Peyer's patch (tissue), 4 donors: ENCODE results near the gene TTC28. TPM values are rescaled to one million over a fixed set of nuclear protein-coding genes. Genes with fewer than 3 reads are reported as not detected.

Source experiments
- DNase-seq, 3 donors: peaks; one replicate each; pipeline ENCODE4 v3.0.0-alpha.2; 2017 to 2019
- H3K27ac ChIP-seq, 4 donors: fragments of 200-600 bp; sonication (generic); one replicate each; pipeline ENCODE4 v1.5.1; 2016 to 2019
- H3K27me3 ChIP-seq, 2 donors: fragments of 200-600 bp; sonication (generic); one replicate each; pipeline ENCODE4 v1.5.1; 2019
- H3K36me3 ChIP-seq, 3 donors: fragments of 200-600 bp; sonication (generic); one replicate each; pipeline ENCODE4 v1.5.1; 2016 to 2019
- H3K4me1 ChIP-seq, 4 donors: fragments of 200-600 bp; sonication (generic); one replicate each; pipeline ENCODE4 v1.5.1; 2016 to 2019
- H3K4me3 ChIP-seq, 4 donors: fragments of 200-600 bp; sonication (generic); 1 replicate in 3 of 4; 2 replicates in 1 of 4; pipeline ENCODE4 v1.5.1; 2016 to 2019; ENCODE audit warnings: mild to moderate bottlenecking in 1 of 4
- H3K9me3 ChIP-seq, 4 donors: fragments of 200-600 bp; sonication (generic); one replicate each; pipeline ENCODE4 v1.5.1; 2016 to 2019; ENCODE audit warnings: mild to moderate bottlenecking in 1 of 4
- POLR2A ChIP-seq, 2 donors: fragments of 450-650 bp; IDR thresholded peaks; one replicate each; pipeline ENCODE4 v1.5.1; 2017; ENCODE audit warnings: antibody characterized with exemption in 2 of 2, mild to moderate bottlenecking in 2 of 2, moderate library complexity in 2 of 2
- total RNA-seq, 4 donors: library from RNA; depleted of rRNA; stranded (reverse); fragments of >200 nt; gene quantifications; one replicate each; pipeline ENCODE4 v1.1.0, GENCODE V29; 2016
- TF ChIP-seq, protein P1 (sequence below), 6 experiments: fragments of 450-650 bp in 4 of 6; fragments of 200-600 bp in 2 of 6; sonication (generic) in 1 of 6; IDR thresholded peaks; one replicate each; pipeline ENCODE4 v1.5.1; 2017 to 2019; ENCODE audit warnings: antibody characterized with exemption in 6 of 6, mild to moderate bottlenecking in 3 of 6, moderate library complexity in 1 of 6

The TTC28 gene
- total RNA-seq, 4 donors from 2014 or later: 9.1 to 46.4 (median 35.2) TPM

GRCh38 chr22:27986937-27987336 lies 692.7 kb downstream of the TTC28 start:
- Histone ChIP-seq H3K27ac (no peak overlapping the region), H3K27me3 (no peaks in the 10 kb centered on the region), H3K4me1 (no peaks in the 10 kb centered on the region), H3K9me3 (no peaks in the 10 kb centered on the region), H3K4me3 (no peak overlapping the region), H3K36me3 (peaks cover 0 to 43% (median 0%) of the 10 kb centered on the region in 3 donors)
- DNase-seq: peak in 1 of 3 donors; percentile 37
- no peak for TF ChIP-seq POLR2A (IDR thresholded peaks at IDR 0.05)
- TF ChIP-seq, protein P1, sequence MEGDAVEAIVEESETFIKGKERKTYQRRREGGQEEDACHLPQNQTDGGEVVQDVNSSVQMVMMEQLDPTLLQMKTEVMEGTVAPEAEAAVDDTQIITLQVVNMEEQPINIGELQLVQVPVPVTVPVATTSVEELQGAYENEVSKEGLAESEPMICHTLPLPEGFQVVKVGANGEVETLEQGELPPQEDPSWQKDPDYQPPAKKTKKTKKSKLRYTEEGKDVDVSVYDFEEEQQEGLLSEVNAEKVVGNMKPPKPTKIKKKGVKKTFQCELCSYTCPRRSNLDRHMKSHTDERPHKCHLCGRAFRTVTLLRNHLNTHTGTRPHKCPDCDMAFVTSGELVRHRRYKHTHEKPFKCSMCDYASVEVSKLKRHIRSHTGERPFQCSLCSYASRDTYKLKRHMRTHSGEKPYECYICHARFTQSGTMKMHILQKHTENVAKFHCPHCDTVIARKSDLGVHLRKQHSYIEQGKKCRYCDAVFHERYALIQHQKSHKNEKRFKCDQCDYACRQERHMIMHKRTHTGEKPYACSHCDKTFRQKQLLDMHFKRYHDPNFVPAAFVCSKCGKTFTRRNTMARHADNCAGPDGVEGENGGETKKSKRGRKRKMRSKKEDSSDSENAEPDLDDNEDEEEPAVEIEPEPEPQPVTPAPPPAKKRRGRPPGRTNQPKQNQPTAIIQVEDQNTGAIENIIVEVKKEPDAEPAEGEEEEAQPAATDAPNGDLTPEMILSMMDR (IDR thresholded peaks at IDR 0.05): no peak

- H3K4me1 ChIP-seq: no peaks in the 10 kb centered on the region
- H3K27me3 ChIP-seq: no peaks in the 10 kb centered on the region
- TF ChIP-seq, protein P1 (IDR thresholded peaks at IDR 0.05): no peak
- TF ChIP-seq POLR2A (IDR thresholded peaks at IDR 0.05): no peak
- H3K27ac ChIP-seq: no peak overlapping the region
- no peak overlapping the region for H3K4me3 ChIP-seq
- peaks cover 0 to 40% (median 0%) of the 10 kb centered on the region in 3 donors for H3K36me3 ChIP-seq
- H3K9me3 ChIP-seq: no peaks in the 10 kb centered on the region
- peak in 1 of 3 donors; percentile 7 for DNase-seq
Measured at GRCh38 chr22:27986459-27986858, 693.2 kb downstream of the TTC28 start.

- Histone ChIP-seq H3K36me3 (peaks cover 0 to 40% (median 0%) of the 10 kb centered on the region in 3 donors), H3K4me3 (no peak overlapping the region), H3K27me3 (no peaks in the 10 kb centered on the region), H3K27ac (no peak overlapping the region), H3K9me3 (no peaks in the 10 kb centered on the region), H3K4me1 (no peaks in the 10 kb centered on the region)
- DNase-seq: peak in 1 of 3 donors; percentile 14
- no peak for TF ChIP-seq POLR2A (IDR thresholded peaks at IDR 0.05)
- TF ChIP-seq, protein P1 (IDR thresholded peaks at IDR 0.05): no peak
Measured at GRCh38 chr22:27985323-27986275, 694.0 kb downstream of the TTC28 start.

DNA sequence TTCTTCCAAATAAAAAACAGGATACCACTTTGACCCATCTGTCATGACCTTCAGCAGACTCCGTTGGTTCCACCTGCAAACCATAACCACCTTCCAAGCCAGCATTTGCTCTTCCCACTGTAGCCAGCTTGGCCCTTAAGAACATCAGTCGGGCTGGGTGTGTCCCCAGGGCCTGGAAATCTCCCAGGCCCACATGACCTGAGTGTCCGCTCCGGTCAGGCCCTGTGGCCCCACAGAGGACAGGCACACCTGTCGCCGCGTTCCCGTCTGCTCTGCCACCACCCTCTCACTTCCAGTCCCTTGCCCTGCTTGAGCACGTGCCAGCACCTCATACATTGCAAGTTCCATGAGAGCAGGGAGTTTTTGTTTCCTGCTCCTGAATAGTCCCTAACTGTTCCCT lies 694.9 kb downstream of the TTC28 start:
- Histone ChIP-seq H3K36me3 (peaks cover 0 to 40% (median 0%) of the 10 kb centered on the region in 3 donors), H3K4me3 (no peak overlapping the region), H3K9me3 (no peaks in the 10 kb centered on the region), H3K27me3 (no peaks in the 10 kb centered on the region), H3K4me1 (no peaks in the 10 kb centered on the region), H3K27ac (no peak overlapping the region)
- TF ChIP-seq, protein P1 (IDR thresholded peaks at IDR 0.05): no peak
- no peak for TF ChIP-seq POLR2A (IDR thresholded peaks at IDR 0.05)
- DNase-seq: peak in 1 of 3 donors; percentile 43

- DNase-seq: peak in 2 of 3 donors; percentile 9 to 35
- no peaks in the 10 kb centered on the region for H3K27me3 ChIP-seq
- no peaks in the 10 kb centered on the region for H3K9me3 ChIP-seq
- no peak overlapping the region for H3K4me3 ChIP-seq
- TF ChIP-seq, protein P1 (IDR thresholded peaks at IDR 0.05): no peak
- TF ChIP-seq POLR2A (IDR thresholded peaks at IDR 0.05): no peak
- peaks cover 0 to 35% (median 0%) of the 10 kb centered on the region in 3 donors for H3K36me3 ChIP-seq
- H3K27ac ChIP-seq: no peak overlapping the region
- no peaks in the 10 kb centered on the region for H3K4me1 ChIP-seq
Measured at GRCh38 chr22:27984001-27984695, 695.5 kb downstream of the TTC28 start.
